Mesangial cell (primary cell): Measurements from ENCODE around the gene RTCB. TPM values are rescaled to one million over a fixed set of nuclear protein-coding genes. Genes with fewer than 3 reads are reported as not detected.

ENCODE experiments used
- total RNA-seq: library from RNA; depleted of rRNA; stranded (reverse); fragments of >200 nt; gene quantifications from 2 replicates; pipeline ENCODE4 v1.2.3, GENCODE V29; 2015

RTCB gene
- 54.3 and 79.2 TPM in 2 replicates for total RNA-seq

DNA sequence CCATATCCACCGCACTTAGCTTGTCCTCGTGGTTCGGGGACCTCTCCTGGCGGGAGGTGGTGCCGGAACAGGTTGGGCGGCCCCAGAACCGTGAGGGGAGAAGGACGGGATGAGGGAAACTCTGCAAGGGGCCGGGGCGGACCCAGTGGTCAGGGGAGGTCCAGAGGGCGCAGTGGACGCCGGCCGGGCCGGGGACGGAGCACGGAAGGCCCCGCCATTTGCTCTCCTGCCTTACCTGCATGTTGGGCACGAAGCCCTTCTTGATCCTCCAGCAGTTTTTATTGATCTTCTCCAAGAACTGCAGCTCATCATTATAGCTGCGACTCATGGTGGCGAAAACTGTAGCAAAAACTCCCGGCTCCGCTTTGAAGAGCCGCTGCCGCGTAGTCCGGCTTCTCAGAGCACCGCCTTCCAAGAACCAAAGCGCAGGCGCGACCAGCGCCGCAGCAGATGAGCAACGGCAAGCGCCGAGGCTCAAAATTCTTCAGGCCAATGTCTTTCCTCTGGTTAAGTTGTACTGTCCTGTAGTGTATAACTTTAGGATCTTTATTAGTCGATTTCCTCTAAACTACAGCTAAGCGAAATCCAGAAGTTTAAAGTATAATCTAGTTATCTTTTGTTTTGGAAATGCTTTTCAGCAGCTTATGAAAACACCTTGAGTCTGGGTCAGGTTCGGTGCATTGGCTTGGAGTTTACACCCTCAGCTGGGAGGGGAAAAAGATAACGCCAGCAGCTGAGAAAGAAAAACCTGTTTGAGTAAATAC is at the start of gene RTCB:
RTCB (minus strand) TSS at position 419 of the 764 bp plus-strand sequence; CDS start at position 328, 91 bp downstream.

DNA sequence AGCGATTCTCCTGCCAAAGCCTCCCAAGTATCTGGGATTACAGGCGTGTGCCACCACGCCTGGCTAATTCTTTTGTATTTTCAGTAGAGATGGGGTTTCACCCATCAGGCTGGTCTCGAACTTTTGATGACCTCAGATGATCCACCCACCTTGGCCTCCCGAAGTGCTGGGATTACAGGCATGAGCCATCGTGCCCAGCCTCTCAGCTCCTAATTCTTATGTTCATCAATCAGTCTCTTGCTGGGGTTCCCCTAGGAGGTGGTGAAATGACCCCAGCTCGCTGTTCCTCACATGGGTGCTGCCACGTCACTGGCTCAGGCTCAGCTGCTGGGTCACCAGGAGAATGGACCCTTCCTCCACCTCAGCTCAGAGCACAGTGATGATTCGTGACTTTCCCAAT is 54.5 kb downstream of the RTCB start, which contains the start of gene RFPL3:
RFPL3 (plus strand) TSS at position 301 of the 400 bp plus-strand sequence. CDS start 205 bp downstream, outside the sequence.

Other genes with a start within 250 kb of the RTCB start
- not detected in 2 replicates for gene RFPL2, start 207.2 kb downstream of the RTCB start, total RNA-seq
- 0.13 TPM in 1 of 2 replicates, not detected in the other for gene SLC5A4, start 156.9 kb downstream of the RTCB start, total RNA-seq
- not detected in 2 replicates for gene RFPL3, start 54.4 kb downstream of the RTCB start, total RNA-seq
- gene BPIFC, start 52.2 kb upstream of the RTCB start, total RNA-seq: not detected in 2 replicates
- gene FBXO7, start 62.6 kb upstream of the RTCB start, total RNA-seq: 71.9 and 89.8 TPM in 2 replicates